DND-41 (cell line): ENCODE measurements around the gene SAP25.

Source experiments
- ATAC-seq: fragments of 200-7000 bp; cut with Tn5 transposase; 3 replicates; pipeline ENCODE4 v1.9.1; 2021; ENCODE audit warnings: low read depth; ENCODE audit not compliant: insufficient read depth
- DNase-seq: peaks from one replicate; pipeline ENCODE4 v3.0.0-alpha.2; 2020
- H2AFZ ChIP-seq: 2 replicates; pipeline ENCODE4 v1.6.0; 2012; ENCODE audit warnings: low read depth, low read length
- H3K27ac ChIP-seq: 2 replicates; pipeline ENCODE4 v1.5.1; 2012; ENCODE audit warnings: low read length, inconsistent platforms
- H3K27me3 ChIP-seq: fragments of 200-600 bp; sonication (generic); 2 replicates; pipeline ENCODE4 v1.6.0; 2012; ENCODE audit warnings: low read length, mild to moderate bottlenecking, inconsistent platforms; ENCODE audit not compliant: insufficient read depth, poor library complexity
- H3K36me3 ChIP-seq: 2 replicates; pipeline ENCODE4 v1.5.1; 2012; ENCODE audit warnings: low read length, inconsistent platforms; ENCODE audit not compliant: insufficient read depth
- H3K4me1 ChIP-seq: 2 replicates; pipeline ENCODE4 v1.5.1; 2012; ENCODE audit warnings: mild to moderate bottlenecking, low read length; ENCODE audit not compliant: insufficient read depth
- H3K4me2 ChIP-seq: 2 replicates; pipeline ENCODE4 v1.6.0; 2012; ENCODE audit warnings: mild to moderate bottlenecking, moderate library complexity, low read length, inconsistent platforms; ENCODE audit not compliant: insufficient read depth
- H3K4me3 ChIP-seq, 2 experiments: fragments of 200-600 bp in 1 of 2; shearing (Covaris generic) in 1 of 2; 2 replicates each; pipeline ENCODE4 v1.5.1; 2012 to 2016; ENCODE audit warnings: inconsistent platforms in 2 of 2, low read length in 2 of 2, mild to moderate bottlenecking in 2 of 2, low read depth in 1 of 2, moderate library complexity in 1 of 2
- H3K79me2 ChIP-seq: 2 replicates; pipeline ENCODE4 v1.6.0; 2012; ENCODE audit warnings: low read length, inconsistent platforms; ENCODE audit not compliant: insufficient read depth
- H3K9ac ChIP-seq: 2 replicates; pipeline ENCODE4 v1.6.0; 2012; ENCODE audit warnings: low read depth, mild to moderate bottlenecking, inconsistent platforms, low read length, moderate library complexity
- H3K9me3 ChIP-seq: 2 replicates; pipeline ENCODE4 v1.5.1; 2012; ENCODE audit warnings: low read length, moderate library complexity, mild to moderate bottlenecking, inconsistent platforms; ENCODE audit not compliant: insufficient read depth, severe bottlenecking
- H4K20me1 ChIP-seq: 2 replicates; pipeline ENCODE4 v1.6.0; 2012; ENCODE audit warnings: low read length; ENCODE audit not compliant: insufficient read depth
- CTCF ChIP-seq: IDR thresholded peaks from 2 replicates; pipeline ENCODE4 v1.5.1; 2012; ENCODE audit warnings: borderline replicate concordance, low read length, moderate library complexity, mild to moderate bottlenecking; ENCODE audit not compliant: poor library complexity, severe bottlenecking; ENCODE audit errors: extremely low read depth
- EZH2 ChIP-seq: IDR thresholded peaks from 3 replicates; pipeline ENCODE4 v1.6.1; 2012; ENCODE audit warnings: borderline replicate concordance, low read depth, mild to moderate bottlenecking, moderate library complexity, low read length, inconsistent platforms; ENCODE audit not compliant: severe bottlenecking

Gene SAP25

GRCh38 chr7:100577507-100577906 is 3.8 kb upstream of the SAP25 start:
- Histone ChIP-seq H3K4me3 (no peak overlapping the region), H3K27ac (no peak overlapping the region), H4K20me1 (peaks cover 50% of the 10 kb centered on the region), H3K4me2 (no peak overlapping the region), H3K4me1 (peaks cover 7% of the 10 kb centered on the region), H2AFZ (no peak overlapping the region), H3K9me3 (no peaks in the 10 kb centered on the region), H3K36me3 (peaks cover 89% of the 10 kb centered on the region), H3K79me2 (peaks cover 20% of the 10 kb centered on the region), H3K9ac (no peak overlapping the region), H3K27me3 (no peaks in the 10 kb centered on the region)
- no peak for ATAC-seq
- no peak for DNase-seq
- TF ChIP-seq CTCF (no peak), EZH2 (no peak)

- Histone ChIP-seq H3K27me3 (no peaks in the 10 kb centered on the region), H4K20me1 (peaks cover 46% of the 10 kb centered on the region), H3K4me2 (no peak overlapping the region), H3K27ac (no peak overlapping the region), H3K9me3 (no peaks in the 10 kb centered on the region), H3K9ac (no peak overlapping the region), H3K79me2 (peaks cover 16% of the 10 kb centered on the region), H2AFZ (no peak overlapping the region), H3K4me1 (peaks cover 3% of the 10 kb centered on the region), H3K4me3 (no peak overlapping the region), H3K36me3 (peaks cover 88% of the 10 kb centered on the region)
- no peak for ATAC-seq
- DNase-seq, result no peak
- no peak for TF ChIP-seq EZH2
- TF ChIP-seq CTCF, result no peak
Measured at GRCh38 chr7:100577103-100577502, 3.4 kb upstream of the SAP25 start.

GRCh38 chr7:100576384-100576993 is 2.8 kb upstream of the SAP25 start:
- Histone ChIP-seq H3K27me3 (no peaks in the 10 kb centered on the region), H2AFZ (no peak overlapping the region), H3K9ac (no peak overlapping the region), H3K4me3 (no peak overlapping the region), H3K36me3 (peaks cover 82% of the 10 kb centered on the region), H3K79me2 (peaks cover 10% of the 10 kb centered on the region), H4K20me1 (peaks cover 40% of the 10 kb centered on the region), H3K4me2 (no peak overlapping the region), H3K4me1 (no peaks in the 10 kb centered on the region; the same call in 1 of the 2 replicates), H3K27ac (no peak overlapping the region), H3K9me3 (no peaks in the 10 kb centered on the region)
- TF ChIP-seq EZH2 (no peak), CTCF (no peak)
- DNase-seq (no peak), ATAC-seq (no peak)

- H3K27me3 ChIP-seq, result no peaks in the 10 kb centered on the region
- peaks cover 41% of the 10 kb centered on the region for H4K20me1 ChIP-seq
- TF ChIP-seq CTCF, result no peak
- no peak for TF ChIP-seq EZH2
- no peak overlapping the region for H3K9ac ChIP-seq
- peaks cover 76% of the 10 kb centered on the region for H3K36me3 ChIP-seq
- no peak overlapping the region for H3K4me3 ChIP-seq
- DNase-seq, result no peak
- H3K4me1 ChIP-seq, result peaks cover 5% of the 10 kb centered on the region
- no peak overlapping the region for H3K27ac ChIP-seq
- H2AFZ ChIP-seq, result no peak overlapping the region
- ATAC-seq, result no peak
- peaks cover 6% of the 10 kb centered on the region for H3K79me2 ChIP-seq
- H3K9me3 ChIP-seq, result no peaks in the 10 kb centered on the region
- no peak overlapping the region for H3K4me2 ChIP-seq
Measured at GRCh38 chr7:100575746-100576383, 2.2 kb upstream of the SAP25 start.
